Measurements from ENCODE around the gene PARP11. TPM values are rescaled to one million over a fixed set of nuclear protein-coding genes. Genes with fewer than 3 reads are reported as not detected.

Gene PARP11
- total and polyA plus RNA-seq, 3 experiments from 2014 or later: 9.3 to 14.8 (median 12.4) TPM

GRCh38 chr12:3882896-3883564 is 9.8 kb upstream of the PARP11 start:
- no peaks in the 10 kb centered on the region for H3K36me3 ChIP-seq (ENCODE audit: insufficient read depth, low read length)
- POLR2A ChIA-PET: interaction anchor here (0.6 to 3.0 kb wide), 3 partner anchors 10 to 393 kb away, joined by 3 to 16 read pairs (median 3); partner anchors contain the start of genes CCND2 and PARP11
- Mint-ChIP-seq H3K9me3 (no peaks in the 10 kb centered on the region), H3K4me1 (peaks cover 4 to 14% (median 6%) of the 10 kb centered on the region in 3 donors), H3K4me3 (no peak overlapping the region), H3K27me3 (peaks cover 10 to 17% of the 10 kb centered on the region in 2 donors), H3K27ac (no peak overlapping the region), H3K36me3 (no peaks in the 10 kb centered on the region)
- H3K27me3 ChIP-seq (ENCODE audit: insufficient read depth, low read length, poor library complexity, severe bottlenecking): no peaks in the 10 kb centered on the region
- CTCF ChIA-PET: interaction anchor here (0.6 to 9.1 kb wide), 12 partner anchors 9 to 648 kb away, joined by 3 to 133 read pairs (median 4); partner anchors contain the start of gene CCND2
- H3K4me1 ChIP-seq (ENCODE audit: insufficient read depth, low read length): peaks cover 5% of the 10 kb centered on the region
- DNase-seq: no peak
- no peak overlapping the region for H3K27ac ChIP-seq (ENCODE audit: low read depth, low read length)
- H3K9me3 ChIP-seq (ENCODE audit: low read length): no peaks in the 10 kb centered on the region
- H3K4me3 ChIP-seq (ENCODE audit: low read length): no peak overlapping the region

DNA sequence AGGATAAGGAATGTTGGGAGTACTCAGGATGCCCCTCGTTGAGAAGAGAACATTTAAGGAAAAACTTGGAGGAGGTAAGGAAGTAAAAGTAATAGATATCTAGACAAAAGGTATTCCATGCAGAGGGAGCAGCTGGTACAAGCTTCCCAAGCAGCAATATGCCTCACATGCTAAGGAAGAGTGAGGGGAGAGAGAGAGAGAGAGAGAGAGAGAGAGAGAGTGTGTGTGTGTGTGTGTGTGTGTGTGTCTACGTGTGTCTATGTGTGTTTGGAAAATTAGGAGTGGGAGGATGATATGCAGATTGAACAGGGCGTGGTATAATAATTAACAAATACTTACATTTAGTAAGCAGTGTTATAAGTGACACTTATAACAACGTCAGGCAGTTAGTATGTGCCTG is 9.2 kb upstream of the PARP11 start:
- POLR2A ChIA-PET: no interaction called here
- no peaks in the 10 kb centered on the region for H3K9me3 Mint-ChIP-seq
- H3K36me3 ChIP-seq (ENCODE audit: insufficient read depth, low read length): no peaks in the 10 kb centered on the region
- no peak overlapping the region for H3K27ac Mint-ChIP-seq
- no peaks in the 10 kb centered on the region for H3K9me3 ChIP-seq (ENCODE audit: low read length)
- CTCF ChIA-PET: interaction anchor here (1.6 to 9.1 kb wide), 4 partner anchors 81 to 395 kb away, joined by 4 to 133 read pairs (median 58); no protein-coding TSS in a partner anchor
- H3K4me3 ChIP-seq (ENCODE audit: low read length): no peak overlapping the region
- no peak overlapping the region for H3K27ac ChIP-seq (ENCODE audit: low read depth, low read length)
- peaks cover 5% of the 10 kb centered on the region for H3K4me1 ChIP-seq (ENCODE audit: insufficient read depth, low read length)
- H3K27me3 ChIP-seq (ENCODE audit: insufficient read depth, low read length, poor library complexity, severe bottlenecking): no peaks in the 10 kb centered on the region
- no peak overlapping the region for H3K4me3 Mint-ChIP-seq
- H3K4me1 Mint-ChIP-seq: peaks cover 4 to 14% (median 6%) of the 10 kb centered on the region in 3 donors
- H3K36me3 Mint-ChIP-seq: no peaks in the 10 kb centered on the region
- H3K27me3 Mint-ChIP-seq: peaks cover 10 to 23% of the 10 kb centered on the region in 2 donors
- no peak for DNase-seq

DNA sequence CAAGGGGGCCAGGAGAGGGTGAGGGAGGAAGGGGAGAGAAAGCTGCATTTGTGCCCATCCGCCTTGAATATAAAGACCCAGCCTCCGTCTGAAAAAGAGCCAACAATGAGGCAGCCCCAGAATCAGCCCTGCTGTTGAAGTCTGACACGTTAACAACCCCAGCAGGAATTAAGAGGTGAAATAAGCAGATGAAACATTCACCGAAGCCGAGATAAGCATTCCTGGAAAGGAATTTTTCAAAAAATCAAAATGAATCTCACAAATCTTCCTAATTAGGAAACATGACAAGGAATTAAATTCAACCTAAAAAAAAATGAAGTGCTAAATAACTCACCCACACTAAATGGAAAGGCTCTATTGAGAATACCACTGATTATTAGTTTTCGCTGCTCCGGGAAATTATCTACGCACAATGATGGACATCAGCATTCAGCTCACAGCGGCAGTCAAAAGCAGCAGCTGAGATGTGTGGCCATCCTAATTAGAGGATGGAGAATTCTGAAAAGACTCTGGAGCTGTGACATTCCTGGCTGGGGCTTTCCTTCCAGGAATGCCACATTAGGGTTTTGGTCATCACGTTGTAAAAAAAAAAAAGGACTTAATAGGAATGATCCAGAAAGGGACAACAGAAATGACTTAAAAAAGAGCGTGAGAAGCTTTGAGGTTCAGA is 8.2 kb upstream of the PARP11 start:
- peaks cover 10 to 26% of the 10 kb centered on the region in 2 donors for H3K27me3 Mint-ChIP-seq
- no peaks in the 10 kb centered on the region for H3K36me3 Mint-ChIP-seq
- H3K27ac ChIP-seq (ENCODE audit: low read depth, low read length): no peak overlapping the region
- H3K27ac Mint-ChIP-seq: no peak overlapping the region
- no peaks in the 10 kb centered on the region for H3K36me3 ChIP-seq (ENCODE audit: insufficient read depth, low read length)
- no peaks in the 10 kb centered on the region for H3K27me3 ChIP-seq (ENCODE audit: insufficient read depth, low read length, poor library complexity, severe bottlenecking)
- no peak overlapping the region for H3K4me3 Mint-ChIP-seq
- H3K4me1 Mint-ChIP-seq: peaks cover 4 to 14% (median 6%) of the 10 kb centered on the region in 3 donors
- H3K4me3 ChIP-seq (ENCODE audit: low read length): no peak overlapping the region
- peaks cover 5% of the 10 kb centered on the region for H3K4me1 ChIP-seq (ENCODE audit: insufficient read depth, low read length)
- ChIA-PET CTCF (interaction anchor here (6.4 to 9.1 kb wide), 3 partner anchors 82 to 396 kb away, joined by 50 to 133 read pairs (median 67); no protein-coding TSS in a partner anchor), POLR2A (no interaction called here)
- DNase-seq: no peak
- H3K9me3 Mint-ChIP-seq: no peaks in the 10 kb centered on the region
- H3K9me3 ChIP-seq (ENCODE audit: low read length): no peaks in the 10 kb centered on the region

GRCh38 chr12:3879846-3880245 is 6.6 kb upstream of the PARP11 start:
- H3K4me3 Mint-ChIP-seq: no peak overlapping the region
- H3K4me1 Mint-ChIP-seq: peaks cover 0 to 7% (median 0%) of the 10 kb centered on the region in 3 donors
- no peaks in the 10 kb centered on the region for H3K27me3 ChIP-seq (ENCODE audit: insufficient read depth, low read length, poor library complexity, severe bottlenecking)
- POLR2A ChIA-PET: no interaction called here
- no peaks in the 10 kb centered on the region for H3K36me3 ChIP-seq (ENCODE audit: insufficient read depth, low read length)
- CTCF ChIA-PET: no interaction called here
- H3K9me3 Mint-ChIP-seq: no peaks in the 10 kb centered on the region
- no peak overlapping the region for H3K4me3 ChIP-seq (ENCODE audit: low read length)
- H3K27ac Mint-ChIP-seq: no peak overlapping the region
- H3K9me3 ChIP-seq (ENCODE audit: low read length): no peaks in the 10 kb centered on the region
- no peaks in the 10 kb centered on the region for H3K36me3 Mint-ChIP-seq
- H3K4me1 ChIP-seq (ENCODE audit: insufficient read depth, low read length): peaks cover 5% of the 10 kb centered on the region
- H3K27ac ChIP-seq (ENCODE audit: low read depth, low read length): no peak overlapping the region
- DNase-seq: no peak
- H3K27me3 Mint-ChIP-seq: peaks cover 9 to 26% of the 10 kb centered on the region in 2 donors

- DNase-seq: no peak
- Histone ChIP-seq H3K36me3 (ENCODE audit: insufficient read depth, low read length) (no peaks in the 10 kb centered on the region), H3K4me1 (ENCODE audit: insufficient read depth, low read length) (peaks cover 46% of the 10 kb centered on the region), H3K4me3 (ENCODE audit: low read length) (peak overlapping the region; percentile 94), H3K9me3 (ENCODE audit: low read length) (no peaks in the 10 kb centered on the region), H3K27me3 (ENCODE audit: insufficient read depth, low read length, poor library complexity, severe bottlenecking) (no peaks in the 10 kb centered on the region), H3K27ac (ENCODE audit: low read depth, low read length) (peak overlapping the region; percentile 88)
- Mint-ChIP-seq H3K36me3 (peaks cover 0 to 14% (median 4%) of the 10 kb centered on the region in 3 donors), H3K4me1 (peaks cover 55 to 67% (median 64%) of the 10 kb centered on the region in 3 donors), H3K9me3 (no peaks in the 10 kb centered on the region), H3K27ac (peak overlapping the region; percentile 93 to 100 (median 98)), H3K27me3 (no peaks in the 10 kb centered on the region), H3K4me3 (peak overlapping the region; percentile 90 to 99 (median 97))
- POLR2A ChIA-PET: no interaction called here
- CTCF ChIA-PET: no interaction called here
Observed at GRCh38 chr12:3871356-3871755, 1.8 kb downstream of the PARP11 start.

- Mint-ChIP-seq H3K9me3 (peaks cover 5 to 15% (median 9%) of the 10 kb centered on the region in 5 donors), H3K4me3 (peak overlapping the region; percentile 90 to 99 (median 93)), H3K27ac (peak overlapping the region; percentile 93 to 100 (median 98)), H3K36me3 (peaks cover 9 to 24% (median 13%) of the 10 kb centered on the region in 3 donors), H3K27me3 (no peaks in the 10 kb centered on the region), H3K4me1 (peaks cover 59 to 67% (median 64%) of the 10 kb centered on the region in 3 donors)
- no peaks in the 10 kb centered on the region for H3K27me3 ChIP-seq (ENCODE audit: insufficient read depth, low read length, poor library complexity, severe bottlenecking)
- H3K9me3 ChIP-seq (ENCODE audit: low read length): peaks cover 12% of the 10 kb centered on the region
- no peaks in the 10 kb centered on the region for H3K36me3 ChIP-seq (ENCODE audit: insufficient read depth, low read length)
- H3K27ac ChIP-seq (ENCODE audit: low read depth, low read length): peak overlapping the region; percentile 51
- peaks cover 46% of the 10 kb centered on the region for H3K4me1 ChIP-seq (ENCODE audit: insufficient read depth, low read length)
- peak overlapping the region; percentile 94 for H3K4me3 ChIP-seq (ENCODE audit: low read length)
- peak in 2 of 5 donors; percentile 34 to 39 for DNase-seq
- CTCF ChIA-PET: interaction anchor here (1.2 to 1.6 kb wide), 2 partner anchors 16 to 401 kb away, joined by 5 read pairs; no protein-coding TSS in a partner anchor
- POLR2A ChIA-PET: interaction anchor here (1.1 kb wide), 1 partner anchor 407 kb away, joined by 5 read pairs; no protein-coding TSS in a partner anchor
Observed at GRCh38 chr12:3869865-3870264, 3.3 kb downstream of the PARP11 start.

- Histone ChIP-seq H3K4me1 (ENCODE audit: insufficient read depth, low read length) (peaks cover 46% of the 10 kb centered on the region), H3K27me3 (ENCODE audit: insufficient read depth, low read length, poor library complexity, severe bottlenecking) (no peaks in the 10 kb centered on the region), H3K9me3 (ENCODE audit: low read length) (peaks cover 13% of the 10 kb centered on the region), H3K36me3 (ENCODE audit: insufficient read depth, low read length) (no peaks in the 10 kb centered on the region), H3K27ac (ENCODE audit: low read depth, low read length) (no peak overlapping the region), H3K4me3 (ENCODE audit: low read length) (peak overlapping the region; percentile 94)
- H3K27ac Mint-ChIP-seq: peak overlapping the region; percentile 93 to 100 (median 98)
- peaks cover 13 to 28% (median 18%) of the 10 kb centered on the region in 3 donors for H3K36me3 Mint-ChIP-seq
- ChIA-PET CTCF (interaction anchor here (0.6 to 1.6 kb wide), 3 partner anchors 16 to 401 kb away, joined by 3 to 5 read pairs (median 5); no protein-coding TSS in a partner anchor), POLR2A (interaction anchor here (1.1 kb wide), 1 partner anchor 407 kb away, joined by 5 read pairs; no protein-coding TSS in a partner anchor)
- no peak for DNase-seq
- H3K27me3 Mint-ChIP-seq: no peaks in the 10 kb centered on the region
- peak overlapping the region; percentile 90 to 99 (median 93) for H3K4me3 Mint-ChIP-seq
- H3K4me1 Mint-ChIP-seq: peaks cover 59 to 67% (median 64%) of the 10 kb centered on the region in 3 donors
- H3K9me3 Mint-ChIP-seq: peaks cover 5 to 17% (median 10%) of the 10 kb centered on the region in 5 donors
Observed at GRCh38 chr12:3869433-3869832, 3.8 kb downstream of the PARP11 start.

Measured in CD8-positive, alpha-beta memory T cell (primary cell).